ENCODE measurements around the gene RABGAP1L. TPM values are rescaled to one million over a fixed set of nuclear protein-coding genes. Genes with fewer than 3 reads are reported as not detected.
"Not testable (repeated sequence)": the region's sequence is repeated elsewhere in the genome, so short reads cannot be mapped to it uniquely, and the experiment has no call there.

Gene RABGAP1L
- total and polyA plus RNA-seq, 2 experiments from 2014 or later, result 9.2 to 21.4 TPM

- DNase-seq (ENCODE audit: low read depth in 1 of 2, low spot score in 1 of 2), result no peak
- H3K9me3 ChIP-seq (ENCODE audit: low read depth), result no peaks in the 10 kb centered on the region
- no peaks in the 10 kb centered on the region for H3K4me1 ChIP-seq (ENCODE audit: low read depth)
- H3K27me3 ChIP-seq, result no peaks in the 10 kb centered on the region
- TF ChIP-seq, protein P1, sequence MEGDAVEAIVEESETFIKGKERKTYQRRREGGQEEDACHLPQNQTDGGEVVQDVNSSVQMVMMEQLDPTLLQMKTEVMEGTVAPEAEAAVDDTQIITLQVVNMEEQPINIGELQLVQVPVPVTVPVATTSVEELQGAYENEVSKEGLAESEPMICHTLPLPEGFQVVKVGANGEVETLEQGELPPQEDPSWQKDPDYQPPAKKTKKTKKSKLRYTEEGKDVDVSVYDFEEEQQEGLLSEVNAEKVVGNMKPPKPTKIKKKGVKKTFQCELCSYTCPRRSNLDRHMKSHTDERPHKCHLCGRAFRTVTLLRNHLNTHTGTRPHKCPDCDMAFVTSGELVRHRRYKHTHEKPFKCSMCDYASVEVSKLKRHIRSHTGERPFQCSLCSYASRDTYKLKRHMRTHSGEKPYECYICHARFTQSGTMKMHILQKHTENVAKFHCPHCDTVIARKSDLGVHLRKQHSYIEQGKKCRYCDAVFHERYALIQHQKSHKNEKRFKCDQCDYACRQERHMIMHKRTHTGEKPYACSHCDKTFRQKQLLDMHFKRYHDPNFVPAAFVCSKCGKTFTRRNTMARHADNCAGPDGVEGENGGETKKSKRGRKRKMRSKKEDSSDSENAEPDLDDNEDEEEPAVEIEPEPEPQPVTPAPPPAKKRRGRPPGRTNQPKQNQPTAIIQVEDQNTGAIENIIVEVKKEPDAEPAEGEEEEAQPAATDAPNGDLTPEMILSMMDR (IDR thresholded peaks at IDR 0.05; ENCODE audit: low read depth, low read length), result no peak
- no peaks in the 10 kb centered on the region for H3K36me3 ChIP-seq
- H3K4me3 ChIP-seq, result no peak overlapping the region
- no peak overlapping the region for H3K27ac ChIP-seq
Measured at GRCh38 chr1:174134003-174134659, 25.2 kb upstream of the RABGAP1L start.

GRCh38 chr1:174135211-174135610, 24.1 kb upstream of the RABGAP1L start:
- Histone ChIP-seq H3K27me3 (no peaks in the 10 kb centered on the region), H3K36me3 (no peaks in the 10 kb centered on the region), H3K4me1 (ENCODE audit: low read depth) (no peaks in the 10 kb centered on the region), H3K27ac (no peak overlapping the region), H3K4me3 (no peak overlapping the region), H3K9me3 (ENCODE audit: low read depth) (no peaks in the 10 kb centered on the region)
- TF ChIP-seq, protein P1 (IDR thresholded peaks at IDR 0.05; ENCODE audit: low read depth, low read length), result no peak
- DNase-seq (ENCODE audit: low read depth in 1 of 2, low spot score in 1 of 2), result no peak

DNA sequence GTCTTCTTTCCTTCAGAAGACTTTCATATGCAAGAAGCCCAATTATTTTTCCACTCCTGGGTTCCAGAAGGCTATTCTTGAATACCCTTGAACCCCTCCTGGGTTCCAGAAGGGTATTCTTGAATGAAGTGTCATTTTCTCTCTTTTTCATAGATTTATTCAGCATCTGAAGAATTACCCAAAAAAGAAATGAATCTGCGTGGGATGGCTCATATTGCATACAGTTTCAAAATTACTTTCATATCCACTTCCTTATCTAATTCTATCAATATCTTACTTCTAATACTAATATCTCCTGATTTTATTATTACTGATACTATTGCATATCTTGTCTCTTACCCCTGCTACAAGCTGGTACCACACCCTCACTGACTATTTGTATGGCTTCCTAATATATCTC, 22.6 kb upstream of the RABGAP1L start:
- Histone ChIP-seq H3K4me1 (ENCODE audit: low read depth) (no peaks in the 10 kb centered on the region), H3K36me3 (no peaks in the 10 kb centered on the region), H3K27me3 (no peaks in the 10 kb centered on the region), H3K4me3 (no peak overlapping the region), H3K27ac (no peak overlapping the region), H3K9me3 (ENCODE audit: low read depth) (no peaks in the 10 kb centered on the region)
- DNase-seq (ENCODE audit: low read depth in 1 of 2, low spot score in 1 of 2), result no peak
- TF ChIP-seq, protein P1 (IDR thresholded peaks at IDR 0.05; ENCODE audit: low read depth, low read length), result no peak

DNA sequence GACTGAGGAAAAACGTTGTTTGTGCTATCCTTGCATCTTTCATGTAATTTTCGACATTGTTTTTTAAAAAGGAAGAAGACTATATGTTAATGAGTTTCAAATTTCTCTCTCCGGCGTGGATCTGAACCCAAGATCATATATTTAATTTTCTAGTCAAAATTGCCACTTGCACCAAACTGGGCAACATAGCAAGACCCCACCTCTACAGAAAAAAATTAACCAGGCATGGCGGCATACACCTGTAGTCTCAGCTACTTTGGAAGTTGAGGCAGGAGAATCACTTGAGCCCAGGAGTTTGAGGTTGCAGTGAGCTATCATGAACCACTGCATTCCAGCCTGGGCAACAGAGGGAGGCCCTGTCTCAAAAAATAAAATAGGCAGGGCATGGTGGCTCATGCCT, 16.5 kb upstream of the RABGAP1L start:
- no peak overlapping the region for H3K4me3 ChIP-seq
- TF ChIP-seq, protein P1 (IDR thresholded peaks at IDR 0.05; ENCODE audit: low read depth, low read length), result no peak
- H3K9me3 ChIP-seq (ENCODE audit: low read depth), result no peaks in the 10 kb centered on the region
- no peaks in the 10 kb centered on the region for H3K27me3 ChIP-seq
- H3K36me3 ChIP-seq, result no peaks in the 10 kb centered on the region
- no peak overlapping the region for H3K27ac ChIP-seq
- no peak for DNase-seq (ENCODE audit: low read depth in 1 of 2, low spot score in 1 of 2)
- no peaks in the 10 kb centered on the region for H3K4me1 ChIP-seq (ENCODE audit: low read depth)

- not testable (repeated sequence) for H3K27me3 ChIP-seq; DNase-seq (ENCODE audit: low read depth in 1 of 2, low spot score in 1 of 2); H3K9me3 ChIP-seq (ENCODE audit: low read depth); H3K4me1 ChIP-seq (ENCODE audit: low read depth); H3K4me3 ChIP-seq; H3K36me3 ChIP-seq; H3K27ac ChIP-seq
Measured at GRCh38 chr1:174143727-174144396, 15.5 kb upstream of the RABGAP1L start.

DNA sequence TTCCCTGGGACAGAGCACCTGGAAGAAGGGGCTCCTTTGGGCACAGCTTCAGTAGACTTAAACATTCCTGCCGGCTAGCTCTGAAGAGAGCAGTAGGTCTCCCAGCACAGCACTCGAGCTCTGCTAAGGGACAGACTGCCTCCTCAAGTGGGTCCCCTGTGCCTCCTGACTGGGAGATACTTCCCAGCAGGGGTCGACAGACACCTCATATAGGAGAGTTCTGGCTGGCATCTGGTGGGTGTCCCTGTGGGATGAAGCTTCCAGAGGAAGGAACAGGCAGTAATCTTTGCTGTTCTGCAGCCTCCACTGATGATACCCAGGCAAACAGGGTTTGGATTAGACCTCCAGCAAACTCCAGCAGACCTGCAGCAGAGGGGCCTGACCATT, 14.9 kb upstream of the RABGAP1L start:
- H3K27ac ChIP-seq; H3K9me3 ChIP-seq (ENCODE audit: low read depth); H3K4me1 ChIP-seq (ENCODE audit: low read depth): not testable (repeated sequence)

More for the DNA sequence above, 14.9 kb upstream of the RABGAP1L start:
- DNase-seq (ENCODE audit: low read depth in 1 of 2, low spot score in 1 of 2); H3K36me3 ChIP-seq; H3K4me3 ChIP-seq; H3K27me3 ChIP-seq: not testable (repeated sequence)

Data from cardiac muscle cell (in vitro differentiated cells and primary cell).